Left renal cortex interstitium (tissue), 4 donors: ENCODE data around the gene TMEM18. TPM values are rescaled to one million over a fixed set of nuclear protein-coding genes. Genes with fewer than 3 reads are reported as not detected.

Experiments
- DNase-seq, 4 donors: peaks; one replicate each; pipeline ENCODE4 v3.0.0-alpha.2; 2013; ENCODE audit warnings: low read depth in 4 of 4, low spot score in 2 of 4, missing footprints in 1 of 4
- polyA plus RNA-seq, 4 donors: library from polyadenylated mRNA; unstranded; fragments of 120-200 nt; gene quantifications; one replicate each; pipeline ENCODE4 v1.2.1, GENCODE V29; 2013; ENCODE audit not compliant: insufficient read length in 4 of 4

TMEM18 gene
- polyA plus RNA-seq, 4 donors: 59.4 to 66.6 (median 61.6) TPM

- DNase-seq: no peak
These were observed 3.4 kb downstream of the TMEM18 start for GRCh38 chr2:673615-674320.

- DNase-seq: no peak
These were observed 4.2 kb downstream of the TMEM18 start for GRCh38 chr2:673016-673415.

GRCh38 chr2:672606-672905 is 4.7 kb downstream of the TMEM18 start:
- DNase-seq: no peak

- no peak for DNase-seq
These were observed 5.2 kb downstream of the TMEM18 start for GRCh38 chr2:671787-672605.

- DNase-seq: no peak
These were observed 6.1 kb downstream of the TMEM18 start for GRCh38 chr2:671072-671471.

GRCh38 chr2:670637-671036 is 6.6 kb downstream of the TMEM18 start:
- no peak for DNase-seq

GRCh38 chr2:669323-669722 is 7.9 kb downstream of the TMEM18 start:
- no peak for DNase-seq

GRCh38 chr2:668000-668398 is 9.2 kb downstream of the TMEM18 start:
- DNase-seq: no peak

- DNase-seq: no peak
These were observed 9.7 kb downstream of the TMEM18 start for GRCh38 chr2:667332-667999.

- no peak for DNase-seq
These were observed 10.8 kb downstream of the TMEM18 start for GRCh38 chr2:666441-666840.

GRCh38 chr2:665340-666073 is 11.7 kb downstream of the TMEM18 start:
- DNase-seq: no peak

GRCh38 chr2:664063-664462 is 13.1 kb downstream of the TMEM18 start:
- no peak for DNase-seq

- DNase-seq: no peak
These were observed 14.0 kb downstream of the TMEM18 start for GRCh38 chr2:663221-663620.

- no peak for DNase-seq
These were observed 15.9 kb downstream of the TMEM18 start for GRCh38 chr2:661360-661635.

GRCh38 chr2:660586-661359 is 16.4 kb downstream of the TMEM18 start:
- DNase-seq: no peak

- DNase-seq: no peak
These were observed 17.2 kb downstream of the TMEM18 start for GRCh38 chr2:660029-660428.

- DNase-seq: no peak
These were observed 18.8 kb downstream of the TMEM18 start for GRCh38 chr2:658426-658825.

GRCh38 chr2:657766-658165 is 19.4 kb downstream of the TMEM18 start:
- DNase-seq: no peak

GRCh38 chr2:656676-657075 is 20.5 kb downstream of the TMEM18 start:
- no peak for DNase-seq

- no peak for DNase-seq
These were observed 21.6 kb downstream of the TMEM18 start for GRCh38 chr2:655626-656025.

GRCh38 chr2:654896-655295 is 22.3 kb downstream of the TMEM18 start:
- no peak for DNase-seq
